ENCODE results near the gene ANKRD42.

GRCh38 chr11:83221694-83222093 is 28.2 kb downstream of the ANKRD42 start:
- TF ChIP-seq CTCF (IDR thresholded peaks at IDR 0.05 in 2 of 3, conservative IDR thresholded peaks at IDR 0.05 in 1 of 3; ENCODE audit: insufficient read depth in 2 of 3, low read depth in 1 of 3, low read length in 3 of 3) = no peak
- no peak for TF ChIP-seq TAF1 (IDR thresholded peaks at IDR 0.05; ENCODE audit: control insufficient read depth, extremely low read depth, insufficient read depth, low read length, severe bottlenecking)
- no peak for TF ChIP-seq SP1 (CRISPR knock-in tag; IDR thresholded peaks at IDR 0.05)
- no peak for TF ChIP-seq ZNF274 (IDR thresholded peaks at IDR 0.05; ENCODE audit: borderline replicate concordance, low read depth, low read length)
- TF ChIP-seq GATA2 (CRISPR knock-in tag; IDR thresholded peaks at IDR 0.05) = no peak
